ENCODE data around the gene ADORA2B.

DNA sequence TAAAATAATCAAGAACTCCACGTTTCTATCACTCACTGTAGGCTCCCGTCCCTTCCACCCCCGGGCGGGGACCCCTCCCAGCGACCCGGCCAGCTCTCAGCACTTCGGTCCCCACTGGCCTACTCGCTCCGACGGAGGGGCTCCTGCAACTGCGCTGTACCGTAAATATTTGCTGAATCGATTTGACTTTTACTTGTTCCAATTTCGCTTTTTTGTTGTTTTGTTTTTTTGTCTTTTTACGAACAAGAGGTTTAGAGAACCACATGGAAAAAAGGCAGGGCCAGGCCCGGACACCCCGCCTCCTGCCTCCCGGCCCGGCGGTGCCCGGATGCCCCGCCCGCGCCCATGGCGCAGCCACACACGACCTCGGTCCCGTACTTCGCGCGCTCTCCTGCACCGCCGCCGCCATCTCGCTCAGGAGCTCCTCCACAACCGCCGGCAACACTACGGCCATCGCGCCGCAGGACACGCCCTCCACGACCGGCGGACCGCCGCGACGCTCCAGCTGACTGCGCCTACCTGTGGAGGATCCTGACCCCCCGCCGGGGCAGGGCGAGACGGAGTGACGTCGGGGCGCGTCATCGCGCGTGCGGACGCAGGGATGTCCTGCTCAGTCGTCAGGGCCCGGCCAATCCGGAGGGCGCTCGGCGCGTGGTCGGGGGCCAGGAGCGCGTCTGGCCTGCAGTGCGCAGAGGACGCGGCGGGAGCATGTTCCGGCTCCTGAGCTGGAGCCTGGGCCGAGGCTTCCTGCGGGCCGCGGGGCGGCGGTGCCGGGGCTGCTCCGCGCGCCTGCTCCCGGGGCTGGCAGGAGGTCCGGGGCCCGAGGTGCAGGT, 54.4 kb downstream of the ADORA2B start, which contains the start of the genes TTC19 and ZSWIM7:
- TF ChIP-seq, protein P1, sequence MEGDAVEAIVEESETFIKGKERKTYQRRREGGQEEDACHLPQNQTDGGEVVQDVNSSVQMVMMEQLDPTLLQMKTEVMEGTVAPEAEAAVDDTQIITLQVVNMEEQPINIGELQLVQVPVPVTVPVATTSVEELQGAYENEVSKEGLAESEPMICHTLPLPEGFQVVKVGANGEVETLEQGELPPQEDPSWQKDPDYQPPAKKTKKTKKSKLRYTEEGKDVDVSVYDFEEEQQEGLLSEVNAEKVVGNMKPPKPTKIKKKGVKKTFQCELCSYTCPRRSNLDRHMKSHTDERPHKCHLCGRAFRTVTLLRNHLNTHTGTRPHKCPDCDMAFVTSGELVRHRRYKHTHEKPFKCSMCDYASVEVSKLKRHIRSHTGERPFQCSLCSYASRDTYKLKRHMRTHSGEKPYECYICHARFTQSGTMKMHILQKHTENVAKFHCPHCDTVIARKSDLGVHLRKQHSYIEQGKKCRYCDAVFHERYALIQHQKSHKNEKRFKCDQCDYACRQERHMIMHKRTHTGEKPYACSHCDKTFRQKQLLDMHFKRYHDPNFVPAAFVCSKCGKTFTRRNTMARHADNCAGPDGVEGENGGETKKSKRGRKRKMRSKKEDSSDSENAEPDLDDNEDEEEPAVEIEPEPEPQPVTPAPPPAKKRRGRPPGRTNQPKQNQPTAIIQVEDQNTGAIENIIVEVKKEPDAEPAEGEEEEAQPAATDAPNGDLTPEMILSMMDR (conservative IDR thresholded peaks at IDR 0.05; ENCODE audit: low read length): no peak
- no peak for TF ChIP-seq EZH2phosphoT487 (IDR thresholded peaks at IDR 0.05; ENCODE audit: borderline replicate concordance)

Data from Loucy (cell line).